ENCODE results near the gene ADAMTS17.

The ADAMTS17 gene

GRCh38 chr15:100052716-100053473, 288.9 kb downstream of the ADAMTS17 start:
- no peak overlapping the region for H3K27ac ChIP-seq (ENCODE audit: low read depth, low read length)
- H3K9ac ChIP-seq (ENCODE audit: low read length), result no peak overlapping the region
- no peaks in the 10 kb centered on the region for H3K36me3 ChIP-seq (ENCODE audit: insufficient read depth, low read length)
- no peaks in the 10 kb centered on the region for H3K27me3 ChIP-seq (ENCODE audit: control insufficient read depth in 1 of 2, insufficient read depth in 2 of 2, low read length in 2 of 2)
- no peak overlapping the region for H3K4me3 ChIP-seq (ENCODE audit: low read depth in 1 of 2, low read length in 2 of 2)
- H3K9me3 ChIP-seq (ENCODE audit: low read length), result no peaks in the 10 kb centered on the region
- H3K4me1 ChIP-seq (ENCODE audit: insufficient read depth, low read length), result no peaks in the 10 kb centered on the region

- no peak overlapping the region for H3K9ac ChIP-seq (ENCODE audit: low read length)
- no peaks in the 10 kb centered on the region for H3K27me3 ChIP-seq (ENCODE audit: control insufficient read depth in 1 of 2, insufficient read depth in 2 of 2, low read length in 2 of 2)
- no peaks in the 10 kb centered on the region for H3K4me1 ChIP-seq (ENCODE audit: insufficient read depth, low read length)
- H3K36me3 ChIP-seq (ENCODE audit: insufficient read depth, low read length), result no peaks in the 10 kb centered on the region
- H3K9me3 ChIP-seq (ENCODE audit: low read length), result no peaks in the 10 kb centered on the region
- H3K4me3 ChIP-seq (ENCODE audit: low read depth in 1 of 2, low read length in 2 of 2), result no peak overlapping the region
- no peak overlapping the region for H3K27ac ChIP-seq (ENCODE audit: low read depth, low read length)
Observed at GRCh38 chr15:100050877-100051786, 290.6 kb downstream of the ADAMTS17 start.

- H3K36me3 ChIP-seq (ENCODE audit: insufficient read depth, low read length), result no peaks in the 10 kb centered on the region
- no peak overlapping the region for H3K9ac ChIP-seq (ENCODE audit: low read length)
- no peaks in the 10 kb centered on the region for H3K27me3 ChIP-seq (ENCODE audit: control insufficient read depth in 1 of 2, insufficient read depth in 2 of 2, low read length in 2 of 2)
- no peak overlapping the region for H3K27ac ChIP-seq (ENCODE audit: low read depth, low read length)
- no peaks in the 10 kb centered on the region for H3K4me1 ChIP-seq (ENCODE audit: insufficient read depth, low read length)
- no peak overlapping the region for H3K4me3 ChIP-seq (ENCODE audit: low read depth in 1 of 2, low read length in 2 of 2)
- no peaks in the 10 kb centered on the region for H3K9me3 ChIP-seq (ENCODE audit: low read length)
Observed at GRCh38 chr15:100049936-100050876, 291.6 kb downstream of the ADAMTS17 start.

GRCh38 chr15:100049483-100049882, 292.3 kb downstream of the ADAMTS17 start:
- no peak overlapping the region for H3K27ac ChIP-seq (ENCODE audit: low read depth, low read length)
- no peak overlapping the region for H3K9ac ChIP-seq (ENCODE audit: low read length)
- H3K4me3 ChIP-seq (ENCODE audit: low read depth in 1 of 2, low read length in 2 of 2), result no peak overlapping the region
- no peaks in the 10 kb centered on the region for H3K4me1 ChIP-seq (ENCODE audit: insufficient read depth, low read length)
- H3K36me3 ChIP-seq (ENCODE audit: insufficient read depth, low read length), result no peaks in the 10 kb centered on the region
- H3K27me3 ChIP-seq (ENCODE audit: control insufficient read depth in 1 of 2, insufficient read depth in 2 of 2, low read length in 2 of 2), result no peaks in the 10 kb centered on the region
- no peaks in the 10 kb centered on the region for H3K9me3 ChIP-seq (ENCODE audit: low read length)

GRCh38 chr15:100048736-100049135, 293.0 kb downstream of the ADAMTS17 start:
- H3K27me3 ChIP-seq (ENCODE audit: control insufficient read depth in 1 of 2, insufficient read depth in 2 of 2, low read length in 2 of 2), result no peaks in the 10 kb centered on the region
- no peak overlapping the region for H3K27ac ChIP-seq (ENCODE audit: low read depth, low read length)
- H3K9me3 ChIP-seq (ENCODE audit: low read length), result no peaks in the 10 kb centered on the region
- H3K36me3 ChIP-seq (ENCODE audit: insufficient read depth, low read length), result no peaks in the 10 kb centered on the region
- no peaks in the 10 kb centered on the region for H3K4me1 ChIP-seq (ENCODE audit: insufficient read depth, low read length)
- no peak overlapping the region for H3K9ac ChIP-seq (ENCODE audit: low read length)
- H3K4me3 ChIP-seq (ENCODE audit: low read depth in 1 of 2, low read length in 2 of 2), result no peak overlapping the region

- Histone ChIP-seq H3K9me3 (ENCODE audit: low read length) (no peaks in the 10 kb centered on the region), H3K4me1 (ENCODE audit: insufficient read depth, low read length) (no peaks in the 10 kb centered on the region), H3K27me3 (ENCODE audit: control insufficient read depth in 1 of 2, insufficient read depth in 2 of 2, low read length in 2 of 2) (no peaks in the 10 kb centered on the region), H3K4me3 (ENCODE audit: low read depth in 1 of 2, low read length in 2 of 2) (no peak overlapping the region), H3K27ac (ENCODE audit: low read depth, low read length) (no peak overlapping the region), H3K36me3 (ENCODE audit: insufficient read depth, low read length) (no peaks in the 10 kb centered on the region), H3K9ac (ENCODE audit: low read length) (no peak overlapping the region)
Observed at GRCh38 chr15:100043692-100044091, 298.1 kb downstream of the ADAMTS17 start.

- H3K27me3 ChIP-seq (ENCODE audit: control insufficient read depth in 1 of 2, insufficient read depth in 2 of 2, low read length in 2 of 2), result no peaks in the 10 kb centered on the region
- no peaks in the 10 kb centered on the region for H3K36me3 ChIP-seq (ENCODE audit: insufficient read depth, low read length)
- H3K9me3 ChIP-seq (ENCODE audit: low read length), result no peaks in the 10 kb centered on the region
- no peak overlapping the region for H3K4me3 ChIP-seq (ENCODE audit: low read depth in 1 of 2, low read length in 2 of 2)
- H3K4me1 ChIP-seq (ENCODE audit: insufficient read depth, low read length), result no peaks in the 10 kb centered on the region
- H3K9ac ChIP-seq (ENCODE audit: low read length), result no peak overlapping the region
- H3K27ac ChIP-seq (ENCODE audit: low read depth, low read length), result no peak overlapping the region
Observed at GRCh38 chr15:100043068-100043641, 298.6 kb downstream of the ADAMTS17 start.

- no peak overlapping the region for H3K9ac ChIP-seq (ENCODE audit: low read length)
- no peaks in the 10 kb centered on the region for H3K9me3 ChIP-seq (ENCODE audit: low read length)
- no peaks in the 10 kb centered on the region for H3K27me3 ChIP-seq (ENCODE audit: control insufficient read depth in 1 of 2, insufficient read depth in 2 of 2, low read length in 2 of 2)
- H3K4me3 ChIP-seq (ENCODE audit: low read depth in 1 of 2, low read length in 2 of 2), result no peak overlapping the region
- no peak overlapping the region for H3K27ac ChIP-seq (ENCODE audit: low read depth, low read length)
- H3K4me1 ChIP-seq (ENCODE audit: insufficient read depth, low read length), result no peaks in the 10 kb centered on the region
- no peaks in the 10 kb centered on the region for H3K36me3 ChIP-seq (ENCODE audit: insufficient read depth, low read length)
Observed at GRCh38 chr15:100042558-100042957, 299.2 kb downstream of the ADAMTS17 start.

GRCh38 chr15:100041127-100041828, 300.5 kb downstream of the ADAMTS17 start:
- H3K27ac ChIP-seq (ENCODE audit: low read depth, low read length), result no peak overlapping the region
- H3K36me3 ChIP-seq (ENCODE audit: insufficient read depth, low read length), result no peaks in the 10 kb centered on the region
- H3K9me3 ChIP-seq (ENCODE audit: low read length), result no peaks in the 10 kb centered on the region
- H3K27me3 ChIP-seq (ENCODE audit: control insufficient read depth in 1 of 2, insufficient read depth in 2 of 2, low read length in 2 of 2), result no peaks in the 10 kb centered on the region
- no peak overlapping the region for H3K4me3 ChIP-seq (ENCODE audit: low read depth in 1 of 2, low read length in 2 of 2)
- no peaks in the 10 kb centered on the region for H3K4me1 ChIP-seq (ENCODE audit: insufficient read depth, low read length)
- no peak overlapping the region for H3K9ac ChIP-seq (ENCODE audit: low read length)

GRCh38 chr15:100039994-100040393, 301.8 kb downstream of the ADAMTS17 start:
- no peak overlapping the region for H3K4me3 ChIP-seq (ENCODE audit: low read depth in 1 of 2, low read length in 2 of 2)
- H3K27ac ChIP-seq (ENCODE audit: low read depth, low read length), result no peak overlapping the region
- no peaks in the 10 kb centered on the region for H3K9me3 ChIP-seq (ENCODE audit: low read length)
- no peaks in the 10 kb centered on the region for H3K4me1 ChIP-seq (ENCODE audit: insufficient read depth, low read length)
- no peaks in the 10 kb centered on the region for H3K27me3 ChIP-seq (ENCODE audit: control insufficient read depth in 1 of 2, insufficient read depth in 2 of 2, low read length in 2 of 2)
- no peaks in the 10 kb centered on the region for H3K36me3 ChIP-seq (ENCODE audit: insufficient read depth, low read length)
- no peak overlapping the region for H3K9ac ChIP-seq (ENCODE audit: low read length)
